Measurements from ENCODE around the gene TNNI3.

TNNI3 gene

DNA sequence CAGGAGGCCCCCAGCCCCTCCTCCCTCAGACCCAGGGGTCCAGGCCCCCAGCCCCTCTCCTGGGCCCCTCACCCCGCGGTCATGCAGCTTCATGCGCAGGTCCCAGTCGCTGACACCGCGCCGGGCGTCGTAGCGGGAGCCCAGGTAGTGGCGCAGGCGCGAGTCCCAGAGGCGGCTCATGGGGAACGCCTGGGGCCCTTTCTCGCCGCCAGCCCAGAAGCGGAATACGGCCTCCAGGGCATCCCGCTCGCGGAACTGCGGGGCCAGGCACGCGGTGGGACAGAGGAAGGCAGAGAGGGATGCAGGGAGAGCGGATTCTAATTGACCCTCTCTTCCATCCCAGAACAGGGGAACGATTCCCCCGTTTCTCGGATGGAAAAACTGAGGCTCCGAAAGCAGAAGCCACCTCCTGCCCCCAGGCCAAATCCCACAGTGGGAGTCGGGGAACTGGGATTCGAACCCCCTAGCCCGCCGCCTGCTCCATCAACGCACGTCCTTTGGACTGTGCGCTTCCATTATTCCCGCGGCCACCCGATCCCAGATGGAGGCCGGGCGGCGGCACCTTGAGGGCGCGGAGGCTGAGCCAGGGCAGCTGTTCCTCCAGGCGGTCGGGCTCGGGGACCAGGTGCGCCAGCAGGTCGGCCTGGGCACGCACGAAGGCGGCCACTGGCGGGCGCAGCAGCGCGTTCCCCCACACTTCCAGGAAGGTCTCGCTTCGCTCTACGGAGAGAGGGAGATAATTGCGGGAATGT is 4.2 kb upstream of the TNNI3 start:
- H4K20me1 ChIP-seq (ENCODE audit: insufficient read depth), result no peaks in the 10 kb centered on the region
- H3K4me1 ChIP-seq (ENCODE audit: low read depth, poor library complexity, severe bottlenecking), result no peaks in the 10 kb centered on the region
- TF ChIP-seq, protein P1, sequence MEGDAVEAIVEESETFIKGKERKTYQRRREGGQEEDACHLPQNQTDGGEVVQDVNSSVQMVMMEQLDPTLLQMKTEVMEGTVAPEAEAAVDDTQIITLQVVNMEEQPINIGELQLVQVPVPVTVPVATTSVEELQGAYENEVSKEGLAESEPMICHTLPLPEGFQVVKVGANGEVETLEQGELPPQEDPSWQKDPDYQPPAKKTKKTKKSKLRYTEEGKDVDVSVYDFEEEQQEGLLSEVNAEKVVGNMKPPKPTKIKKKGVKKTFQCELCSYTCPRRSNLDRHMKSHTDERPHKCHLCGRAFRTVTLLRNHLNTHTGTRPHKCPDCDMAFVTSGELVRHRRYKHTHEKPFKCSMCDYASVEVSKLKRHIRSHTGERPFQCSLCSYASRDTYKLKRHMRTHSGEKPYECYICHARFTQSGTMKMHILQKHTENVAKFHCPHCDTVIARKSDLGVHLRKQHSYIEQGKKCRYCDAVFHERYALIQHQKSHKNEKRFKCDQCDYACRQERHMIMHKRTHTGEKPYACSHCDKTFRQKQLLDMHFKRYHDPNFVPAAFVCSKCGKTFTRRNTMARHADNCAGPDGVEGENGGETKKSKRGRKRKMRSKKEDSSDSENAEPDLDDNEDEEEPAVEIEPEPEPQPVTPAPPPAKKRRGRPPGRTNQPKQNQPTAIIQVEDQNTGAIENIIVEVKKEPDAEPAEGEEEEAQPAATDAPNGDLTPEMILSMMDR (conservative IDR thresholded peaks at IDR 0.05; ENCODE audit: low read depth, low read length), result no peak
- H3K4me2 ChIP-seq, result no peak overlapping the region
- H3K27me3 ChIP-seq (ENCODE audit: insufficient read depth, low read depth), result peaks cover 62% of the 10 kb centered on the region
- H2AFZ ChIP-seq (ENCODE audit: low read depth), result no peak overlapping the region
- H3K27ac ChIP-seq, result no peak overlapping the region
- H3K36me3 ChIP-seq (ENCODE audit: insufficient read depth), result no peaks in the 10 kb centered on the region
- no peak overlapping the region for H3K4me3 ChIP-seq (IDR thresholded peaks at IDR 0.05; ENCODE audit: insufficient read depth, low read depth, low read length)
- no peaks in the 10 kb centered on the region for H3K79me2 ChIP-seq (ENCODE audit: insufficient read depth, low read depth)
- H3K9ac ChIP-seq, result no peak overlapping the region

DNA sequence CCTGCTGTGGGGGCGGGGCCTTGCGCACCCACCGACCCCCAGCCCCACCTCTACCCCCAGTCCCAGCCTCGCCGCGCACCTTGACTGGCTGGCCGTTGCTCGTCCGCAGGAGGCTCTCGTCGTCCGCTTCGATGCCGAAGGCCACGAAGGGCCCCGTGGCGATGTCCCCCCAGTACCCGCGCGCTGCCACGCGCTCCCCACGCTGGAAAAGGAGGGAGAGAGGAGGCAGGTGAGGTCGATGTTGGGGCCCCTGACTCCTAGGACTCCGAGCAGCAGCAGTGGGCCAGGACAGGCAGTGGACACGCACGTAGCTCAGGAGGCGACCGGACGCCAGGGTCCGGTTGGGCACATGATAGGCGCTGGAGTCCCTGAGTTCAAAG is 3.4 kb upstream of the TNNI3 start:
- no peaks in the 10 kb centered on the region for H4K20me1 ChIP-seq (ENCODE audit: insufficient read depth)
- H2AFZ ChIP-seq (ENCODE audit: low read depth), result no peak overlapping the region
- H3K4me1 ChIP-seq (ENCODE audit: low read depth, poor library complexity, severe bottlenecking), result no peaks in the 10 kb centered on the region
- H3K79me2 ChIP-seq (ENCODE audit: insufficient read depth, low read depth), result no peaks in the 10 kb centered on the region
- no peak overlapping the region for H3K4me3 ChIP-seq (IDR thresholded peaks at IDR 0.05; ENCODE audit: insufficient read depth, low read depth, low read length)
- TF ChIP-seq, protein P1 (conservative IDR thresholded peaks at IDR 0.05; ENCODE audit: low read depth, low read length), result no peak
- H3K27ac ChIP-seq, result no peak overlapping the region
- peaks cover 54% of the 10 kb centered on the region for H3K27me3 ChIP-seq (ENCODE audit: insufficient read depth, low read depth)
- no peak overlapping the region for H3K9ac ChIP-seq
- no peaks in the 10 kb centered on the region for H3K36me3 ChIP-seq (ENCODE audit: insufficient read depth)
- no peak overlapping the region for H3K4me2 ChIP-seq

DNA sequence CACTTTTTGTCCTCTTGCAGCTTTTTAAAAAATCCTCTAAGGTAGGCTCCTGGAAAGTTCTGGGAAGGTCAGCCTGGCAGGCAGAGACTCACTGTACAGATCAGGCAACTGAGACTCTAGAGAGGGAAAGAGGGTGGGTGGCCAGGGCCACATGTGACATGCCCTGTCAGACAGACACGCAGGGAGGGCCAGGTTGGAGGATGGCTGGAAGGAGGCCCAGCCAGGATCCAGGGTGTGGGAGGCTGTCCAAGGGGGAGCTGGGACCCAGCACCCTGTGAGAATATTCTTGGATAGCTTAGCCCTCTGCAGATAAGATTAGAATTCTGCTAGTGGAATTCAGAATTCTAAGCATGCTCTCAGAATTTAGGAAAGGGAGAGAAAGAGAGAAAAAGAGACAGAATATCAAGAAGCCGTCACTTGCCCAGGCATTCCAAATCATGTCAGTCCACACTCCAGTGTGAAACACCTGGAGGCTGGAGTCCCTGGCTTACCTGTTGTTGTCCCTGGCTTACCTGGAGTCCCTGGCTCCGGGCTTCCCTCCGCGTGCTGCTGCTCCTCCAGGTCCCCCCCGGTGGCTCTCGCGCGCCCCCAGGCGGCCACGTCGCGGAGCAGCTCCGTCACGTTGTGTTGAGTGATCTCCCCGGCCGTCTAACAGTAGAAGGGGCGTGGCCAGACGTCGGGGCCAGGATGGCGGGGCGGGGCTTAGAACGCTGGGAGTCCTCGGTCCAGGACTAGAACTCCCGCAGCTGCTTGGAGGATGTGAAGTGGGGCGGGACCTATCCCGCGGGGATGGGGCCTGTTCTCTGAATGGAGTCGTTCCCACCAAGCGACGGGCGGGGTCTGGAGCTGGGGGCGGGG is 2.8 kb upstream of the TNNI3 start:
- no peak overlapping the region for H3K27ac ChIP-seq

DNA sequence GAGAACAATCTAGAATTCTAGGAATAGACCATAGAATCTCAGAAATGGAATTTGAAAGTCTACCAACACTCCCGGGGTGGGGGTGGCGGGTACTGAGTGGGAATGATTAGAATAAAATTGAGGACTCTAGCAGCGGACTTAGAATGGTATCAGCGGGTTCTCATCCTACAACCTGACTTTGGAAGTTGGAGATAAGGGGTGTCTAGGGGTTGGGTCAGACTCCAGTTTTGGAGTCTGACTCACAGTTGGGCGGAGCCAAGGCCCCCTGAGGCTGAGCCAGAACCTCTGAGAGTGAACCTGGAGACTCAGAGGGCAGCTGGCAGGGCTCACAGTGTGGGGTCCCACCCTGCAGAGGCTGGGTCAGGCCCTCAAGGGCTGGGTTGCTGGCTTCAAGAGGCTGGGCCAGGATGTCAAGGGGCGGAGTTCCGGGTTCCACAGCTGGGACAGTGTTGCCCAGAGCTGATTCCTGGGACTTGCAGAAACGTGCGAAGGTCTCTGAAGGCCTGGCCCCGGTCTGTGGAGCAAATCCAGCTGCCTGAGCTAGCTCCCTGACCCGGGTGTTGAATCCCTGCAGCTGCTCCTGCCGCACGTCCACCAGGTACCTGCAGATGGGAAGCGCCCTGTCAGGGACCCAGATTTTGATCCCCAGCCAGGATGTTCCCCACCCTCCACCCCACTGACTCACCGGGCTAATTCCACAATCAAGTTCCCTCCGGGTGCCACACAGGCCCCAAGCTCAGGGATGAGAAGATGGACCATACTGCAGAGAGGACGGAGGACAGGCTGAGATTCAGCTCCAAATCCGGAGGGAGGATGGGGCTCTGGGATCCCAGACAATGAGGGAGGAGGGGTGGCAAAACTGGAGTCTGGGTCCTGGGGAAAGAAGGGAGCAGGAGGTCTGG is 1.6 kb upstream of the TNNI3 start:
- Histone ChIP-seq H3K9ac (no peak overlapping the region), H3K36me3 (ENCODE audit: insufficient read depth) (no peaks in the 10 kb centered on the region), H3K27me3 (ENCODE audit: insufficient read depth, low read depth) (peaks cover 40% of the 10 kb centered on the region), H3K27ac (no peak overlapping the region), H2AFZ (ENCODE audit: low read depth) (no peak overlapping the region), H3K79me2 (ENCODE audit: insufficient read depth, low read depth) (no peaks in the 10 kb centered on the region), H4K20me1 (ENCODE audit: insufficient read depth) (no peaks in the 10 kb centered on the region), H3K4me2 (no peak overlapping the region), H3K4me1 (ENCODE audit: low read depth, poor library complexity, severe bottlenecking) (no peaks in the 10 kb centered on the region), H3K4me3 (IDR thresholded peaks at IDR 0.05; ENCODE audit: insufficient read depth, low read depth, low read length) (no peak overlapping the region)
- TF ChIP-seq, protein P1 (conservative IDR thresholded peaks at IDR 0.05; ENCODE audit: low read depth, low read length), result no peak

More for the DNA sequence above, 2.8 kb upstream of the TNNI3 start:
- H3K36me3 ChIP-seq (ENCODE audit: insufficient read depth), result no peaks in the 10 kb centered on the region
- H3K27me3 ChIP-seq (ENCODE audit: insufficient read depth, low read depth), result peaks cover 48% of the 10 kb centered on the region
- H3K4me2 ChIP-seq, result no peak overlapping the region
- H3K9ac ChIP-seq, result no peak overlapping the region
- no peaks in the 10 kb centered on the region for H4K20me1 ChIP-seq (ENCODE audit: insufficient read depth)
- no peak overlapping the region for H2AFZ ChIP-seq (ENCODE audit: low read depth)
- TF ChIP-seq, protein P1 (conservative IDR thresholded peaks at IDR 0.05; ENCODE audit: low read depth, low read length), result peak; percentile 87
- H3K4me1 ChIP-seq (ENCODE audit: low read depth, poor library complexity, severe bottlenecking), result no peaks in the 10 kb centered on the region
- no peak overlapping the region for H3K4me3 ChIP-seq (IDR thresholded peaks at IDR 0.05; ENCODE audit: insufficient read depth, low read depth, low read length)
- H3K79me2 ChIP-seq (ENCODE audit: insufficient read depth, low read depth), result no peaks in the 10 kb centered on the region
